ENCODE data around the gene CAMKK1. TPM values are rescaled to one million over a fixed set of nuclear protein-coding genes. Genes with fewer than 3 reads are reported as not detected.

CAMKK1 gene
- total RNA-seq, result 6.1 TPM

DNA sequence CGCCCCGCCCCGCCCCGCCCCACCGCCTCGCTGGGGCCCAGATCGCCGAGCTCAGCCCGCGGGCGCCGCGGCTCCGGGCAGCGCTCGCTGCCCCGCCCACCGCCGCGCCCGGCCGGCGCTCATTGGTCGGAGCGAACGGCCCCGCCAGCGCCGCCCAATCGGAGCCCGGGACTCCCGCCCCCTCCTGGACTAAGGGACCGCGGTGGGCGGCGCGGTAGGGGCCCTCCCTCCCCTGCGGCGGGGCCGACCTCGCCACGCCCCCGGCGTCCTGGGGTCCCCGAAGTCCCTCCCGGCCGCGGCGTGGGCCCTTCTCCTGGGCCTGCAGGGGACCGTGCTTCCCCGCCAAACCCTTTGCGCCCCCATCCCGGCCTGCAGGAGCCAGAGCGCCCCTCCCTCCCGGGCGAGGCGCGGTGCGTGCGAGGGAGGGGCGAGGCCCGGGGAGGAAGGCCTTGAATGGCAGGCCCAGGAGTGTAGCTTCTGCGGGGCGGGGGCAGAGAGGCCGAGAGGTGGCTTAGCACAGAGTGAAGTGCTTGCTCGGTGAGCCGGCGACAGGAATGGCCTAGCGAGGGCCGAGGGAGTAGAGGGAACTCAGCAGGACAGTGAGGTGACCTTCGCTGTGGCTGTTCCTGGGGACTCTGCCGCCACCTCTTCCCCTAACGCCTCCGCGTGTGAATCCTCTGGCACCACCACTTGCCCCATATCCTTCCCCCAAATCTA lies at the start of gene CAMKK1:
TSS of gene CAMKK1 (minus strand) at position 51 of the 717 bp plus-strand sequence. CDS start 7,366 bp downstream, outside the sequence.
- peak; percentile 94 for DNase-seq

DNA sequence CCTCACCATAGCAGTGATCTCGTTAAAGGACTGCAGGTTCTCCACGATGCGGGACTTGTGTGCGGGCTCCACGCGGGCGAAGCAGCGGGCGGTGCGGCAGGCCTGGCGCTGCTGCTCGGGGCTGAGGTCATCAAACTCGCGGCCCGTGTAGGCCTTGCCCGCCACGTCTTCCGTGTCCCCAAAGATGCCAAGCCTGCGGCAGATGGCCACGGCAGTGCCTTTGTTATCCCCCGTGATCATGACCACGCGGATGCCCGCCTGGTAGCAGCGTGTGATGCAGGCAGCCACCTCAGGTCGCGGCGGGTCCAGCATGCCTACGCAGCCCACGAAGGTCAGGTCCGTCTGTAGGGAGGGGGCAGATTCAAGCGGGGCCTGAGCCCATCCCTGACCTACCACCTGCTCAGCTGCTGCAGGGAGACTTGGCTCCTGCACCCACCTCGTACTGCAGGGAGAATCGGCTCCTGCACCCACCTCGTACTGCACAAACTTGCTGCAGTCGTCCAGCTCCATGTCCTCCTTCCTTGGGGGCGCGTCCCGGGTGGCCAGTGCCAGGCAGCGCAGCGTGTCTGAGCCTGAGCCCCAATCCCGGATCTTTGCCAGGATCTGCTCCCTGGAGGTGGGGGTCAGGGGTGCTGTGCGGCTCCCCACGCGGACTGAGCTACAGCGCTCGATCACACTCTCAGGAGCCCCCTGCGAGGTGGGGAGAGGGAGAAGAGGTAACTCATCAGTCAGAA lies 48.3 kb upstream of the CAMKK1 start:
- no peak for DNase-seq

DNA sequence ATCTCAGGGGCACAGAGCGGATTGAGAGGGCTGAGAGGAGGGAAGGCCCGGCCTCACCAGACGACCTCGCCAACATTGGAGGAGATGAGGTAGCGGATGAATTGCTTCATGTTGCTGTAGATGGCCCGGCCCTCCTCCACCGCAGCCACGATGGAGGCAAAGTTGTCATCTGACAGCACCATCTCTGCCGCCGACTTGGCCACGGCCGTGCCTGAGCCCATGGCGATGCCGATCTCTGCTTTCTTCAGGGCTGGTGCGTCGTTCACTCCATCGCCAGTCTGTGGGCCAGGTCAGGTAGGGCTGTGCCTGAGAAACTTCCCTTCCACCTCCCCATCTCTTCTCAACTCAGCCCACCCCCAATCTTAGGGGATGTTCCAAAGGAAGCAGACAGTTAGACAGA lies 44.5 kb upstream of the CAMKK1 start:
- no peak for DNase-seq

- no peak for DNase-seq
Observed at GRCh38 chr17:3935825-3936355, 43.0 kb upstream of the CAMKK1 start.

GRCh38 chr17:3935140-3935542 lies 42.3 kb upstream of the CAMKK1 start:
- DNase-seq, result peak; percentile 86

GRCh38 chr17:3929764-3930163 lies 36.9 kb upstream of the CAMKK1 start:
- DNase-seq, result no peak

- DNase-seq, result no peak
Observed at GRCh38 chr17:3929181-3929580, 36.3 kb upstream of the CAMKK1 start.

GRCh38 chr17:3928406-3928805 lies 35.6 kb upstream of the CAMKK1 start:
- no peak for DNase-seq

- DNase-seq, result peak; percentile 55
Observed at GRCh38 chr17:3927628-3928340, 34.9 kb upstream of the CAMKK1 start.

- no peak for DNase-seq
Observed at GRCh38 chr17:3926860-3927627, 34.2 kb upstream of the CAMKK1 start.

GRCh38 chr17:3925684-3926485 lies 33.0 kb upstream of the CAMKK1 start:
- DNase-seq, result no peak

DNA sequence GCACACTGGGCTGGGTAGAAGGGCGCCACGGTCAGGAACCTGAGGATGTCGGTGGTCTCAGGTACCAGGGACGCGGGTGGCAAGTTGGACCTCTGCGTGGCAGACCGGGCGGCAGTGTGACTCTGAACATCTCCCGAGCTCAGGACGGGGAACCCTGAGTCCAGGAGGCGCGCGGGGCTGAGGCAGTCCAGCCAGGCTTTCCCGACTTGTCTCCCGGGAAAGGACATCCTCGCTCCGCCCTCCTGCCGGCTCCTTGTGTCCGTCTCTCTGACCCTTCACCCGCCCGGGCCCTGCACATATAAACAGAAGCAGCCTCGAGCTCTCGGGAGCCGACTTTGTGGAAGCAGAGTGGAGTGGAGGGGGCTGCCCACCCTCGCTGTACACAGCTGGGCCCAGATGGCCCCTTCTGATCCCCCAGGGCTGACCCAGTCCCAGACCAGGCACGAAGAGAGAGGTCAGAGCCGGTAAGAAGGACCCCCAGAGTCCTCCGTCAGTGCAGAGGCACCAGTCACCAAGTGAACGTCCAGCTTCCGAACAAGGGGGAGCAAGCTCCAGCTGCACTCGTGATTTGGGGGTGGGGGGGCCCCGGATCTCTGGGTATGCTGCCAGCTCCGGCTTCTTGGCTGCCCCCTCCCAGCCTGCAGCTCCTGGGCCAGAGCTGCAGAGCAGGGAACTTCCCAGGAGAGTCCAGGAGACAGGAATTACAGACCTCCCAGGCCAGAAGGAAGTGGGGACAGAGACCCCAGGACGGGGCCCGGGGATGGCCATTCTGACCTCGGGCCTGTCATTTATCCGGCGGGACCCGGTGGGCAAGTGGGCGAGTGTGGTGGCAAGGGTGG lies 31.9 kb upstream of the CAMKK1 start:
- no peak for DNase-seq

DNA sequence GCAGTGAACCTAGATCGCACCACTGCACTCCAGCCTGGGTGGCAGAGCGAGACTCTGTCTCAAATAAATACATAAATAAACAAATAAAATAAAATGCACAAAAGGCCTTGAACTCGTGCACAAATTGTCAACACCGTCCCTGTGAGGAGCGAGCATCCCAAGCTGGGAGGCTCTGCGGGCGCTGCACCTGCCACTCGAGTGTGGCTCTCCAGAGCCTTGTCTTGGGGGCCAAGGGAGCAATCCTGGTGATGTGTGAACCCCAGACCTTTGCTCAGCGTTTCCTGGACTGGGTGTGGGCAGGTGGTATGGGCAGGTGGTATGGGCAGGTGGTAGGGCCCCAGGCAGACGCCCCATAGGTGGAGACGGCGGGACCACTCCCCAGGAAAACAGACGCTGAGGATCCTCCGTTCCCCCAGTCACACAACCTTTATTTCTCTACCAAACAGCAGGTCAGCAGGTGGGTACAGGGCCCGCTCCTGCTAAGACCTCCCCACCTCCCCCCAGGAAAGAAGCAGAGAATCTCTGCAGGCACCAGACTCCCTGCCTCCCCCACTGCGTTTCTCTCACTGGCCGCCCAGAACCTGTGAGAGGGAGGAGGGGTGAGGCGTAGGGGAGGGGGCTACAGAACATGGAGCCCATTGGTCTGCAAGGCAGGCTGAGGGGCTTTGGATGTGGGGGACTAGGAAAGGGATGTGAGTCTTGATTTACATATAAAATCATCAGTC lies 30.8 kb upstream of the CAMKK1 start:
- no peak for DNase-seq

GRCh38 chr17:3922765-3923164 lies 29.9 kb upstream of the CAMKK1 start:
- no peak for DNase-seq

DNA sequence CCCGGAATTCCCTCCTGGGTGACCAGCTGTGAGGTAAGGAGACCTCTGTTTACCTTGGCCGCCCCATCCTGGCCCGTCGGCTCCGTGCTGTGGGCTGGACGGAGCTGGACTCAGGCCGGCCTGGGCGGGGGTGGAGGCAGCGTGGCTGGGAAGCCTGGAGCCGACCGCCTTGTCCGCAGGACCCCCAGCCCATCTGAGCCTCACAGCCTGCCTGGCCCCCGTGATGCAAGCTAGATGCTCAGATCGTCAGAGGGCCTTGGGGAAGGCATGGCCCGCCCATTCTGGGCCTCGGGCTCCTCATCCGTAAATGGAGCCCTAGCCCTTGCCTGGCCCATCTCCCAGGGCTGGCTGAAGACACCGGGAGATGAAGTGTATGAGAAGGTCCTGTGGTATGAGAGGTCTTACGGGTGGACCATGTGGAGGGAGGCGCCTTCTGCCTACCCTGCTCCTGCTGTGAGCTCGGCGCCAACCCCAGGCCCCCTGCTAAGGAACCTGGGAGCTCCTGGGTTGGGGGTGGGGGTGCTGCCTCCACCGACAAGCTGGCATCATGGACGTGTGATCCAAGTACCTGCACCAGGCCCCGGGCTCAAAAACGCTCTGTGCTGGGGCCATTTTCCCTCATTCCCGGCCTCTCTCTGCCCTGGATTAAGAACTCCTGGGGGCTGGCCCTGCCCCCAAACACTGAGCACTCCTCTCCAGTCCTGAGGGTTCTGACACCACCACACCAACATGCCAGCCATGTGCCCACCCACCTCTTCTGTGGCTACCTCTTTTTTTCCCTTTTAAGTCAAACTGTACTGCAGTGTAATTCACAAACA lies 28.9 kb upstream of the CAMKK1 start:
- no peak for DNase-seq

- DNase-seq, result no peak
Observed at GRCh38 chr17:3921006-3921405, 28.2 kb upstream of the CAMKK1 start.

GRCh38 chr17:3919123-3919624 lies 26.3 kb upstream of the CAMKK1 start:
- no peak for DNase-seq

DNA sequence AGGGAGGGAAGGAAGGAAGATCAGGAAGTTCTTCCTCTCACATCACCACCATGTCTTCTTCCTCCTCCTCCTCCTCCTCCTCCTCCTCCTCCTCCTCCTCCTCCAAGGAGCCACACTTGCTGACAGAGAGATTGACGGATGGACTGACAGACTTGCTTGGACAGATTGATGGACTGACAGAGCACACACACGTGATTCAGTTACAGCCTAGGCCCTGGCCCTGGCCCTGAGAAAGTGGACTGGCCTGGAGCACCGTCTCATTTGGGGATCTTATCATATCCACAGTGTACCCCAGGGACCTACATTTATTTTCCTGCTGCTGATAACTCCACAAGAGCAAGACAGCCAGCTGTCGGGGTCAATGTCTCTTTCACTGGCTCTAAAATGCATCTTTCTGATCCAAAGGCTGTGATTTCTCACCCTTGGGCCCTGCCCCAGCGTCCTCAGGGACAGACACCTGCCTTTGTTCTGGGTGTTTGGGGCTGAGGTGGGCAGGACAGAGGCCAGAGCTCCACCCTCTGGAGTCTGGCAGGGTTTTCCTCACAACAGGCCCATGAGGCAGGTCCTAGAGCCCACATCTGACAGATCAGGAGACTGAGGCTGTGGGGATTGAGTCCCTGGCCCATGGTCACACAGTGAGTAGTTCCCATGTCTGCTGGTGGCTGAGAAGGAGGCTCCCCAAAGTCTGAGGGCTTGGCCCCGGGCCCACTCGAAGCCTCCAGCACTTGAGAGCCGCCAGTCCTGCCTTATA lies 25.7 kb upstream of the CAMKK1 start:
- no peak for DNase-seq
